HEK293 (cell line): ENCODE measurements around the gene IL1RAPL1.

ENCODE experiments used
- CTCF ChIA-PET: fragments of 350-600 bp; formaldehyde crosslinking; extraction: SDS; loops from one replicate; lab custom pipeline; 2021; ENCODE audit warnings: antibody characterized with exemption; lab: Yijun Ruan, JAX
- POLR2A ChIA-PET: fragments of 300-600 bp; formaldehyde crosslinking; extraction: SDS; loops from one replicate; lab custom pipeline; 2020; ENCODE audit warnings: antibody characterized with exemption, inconsistent platforms; lab: Yijun Ruan, JAX
- H3K27ac ChIP-seq: fragments of 200-500 bp; sonication (Bioruptor generic); 2 replicates; pipeline ENCODE4 v1.5.1; 2014; ENCODE audit warnings: low read depth, low read length, control low read depth, inconsistent platforms; ENCODE audit errors: extremely low read depth
- H3K36me3 ChIP-seq, 2 experiments: fragments of 200-500 bp in 1 of 2; sonication (Bioruptor generic) in 1 of 2; 1 replicate in 1 of 2; 2 replicates in 1 of 2; pipeline ENCODE4 v1.5.1; 2014 to 2017; ENCODE audit warnings: inconsistent platforms in 2 of 2, low read length in 2 of 2; ENCODE audit not compliant: control insufficient read depth in 2 of 2, insufficient read depth in 1 of 2
- H3K4me1 ChIP-seq: fragments of 200-500 bp; sonication (Bioruptor generic); 2 replicates; pipeline ENCODE4 v1.5.1; 2014; ENCODE audit warnings: mild to moderate bottlenecking, low read length, inconsistent platforms; ENCODE audit not compliant: control insufficient read depth, insufficient read depth
- H3K4me3 ChIP-seq: 2 replicates; pipeline ENCODE4 v1.5.1; 2011; ENCODE audit warnings: low read depth, mild to moderate bottlenecking, control low read depth, low read length, moderate library complexity
- H3K9me3 ChIP-seq: fragments of 200-500 bp; sonication (Bioruptor generic); 2 replicates; pipeline ENCODE4 v1.5.1; 2014; ENCODE audit warnings: low read depth, low read length, inconsistent platforms; ENCODE audit not compliant: control insufficient read depth, insufficient read depth
- ZBTB1 ChIP-seq: fragments of 450-650 bp; formaldehyde crosslinking; IDR thresholded peaks from 2 replicates; pipeline ENCODE4 v1.5.1; 2016; ENCODE audit warnings: missing biosample characterization, missing genetic modification characterization
- ZBTB21 ChIP-seq: fragments of 450-650 bp; formaldehyde crosslinking; IDR thresholded peaks from 2 replicates; pipeline ENCODE4 v1.5.1; 2017; ENCODE audit warnings: missing biosample characterization, missing genetic modification characterization
- ZIC2 ChIP-seq: fragments of 450-650 bp; formaldehyde crosslinking; IDR thresholded peaks from 2 replicates; pipeline ENCODE4 v1.5.1; 2016; ENCODE audit warnings: missing biosample characterization, missing genetic modification characterization
- ZNF133 ChIP-seq: fragments of 450-650 bp; formaldehyde crosslinking; IDR thresholded peaks from 2 replicates; pipeline ENCODE4 v1.5.1; 2016; ENCODE audit warnings: missing biosample characterization, missing genetic modification characterization
- ZNF248 ChIP-seq: fragments of 450-650 bp; formaldehyde crosslinking; IDR thresholded peaks from 2 replicates; pipeline ENCODE4 v1.5.1; 2017; ENCODE audit warnings: missing biosample characterization, missing genetic modification characterization
- ZNF521 ChIP-seq: fragments of 450-650 bp; formaldehyde crosslinking; IDR thresholded peaks from 2 replicates; pipeline ENCODE4 v1.5.1; 2017; ENCODE audit warnings: missing biosample characterization, mild to moderate bottlenecking, missing genetic modification characterization
- ZNF549 ChIP-seq: fragments of 450-650 bp; IDR thresholded peaks from 2 replicates; pipeline ENCODE4 v1.5.1; 2018; ENCODE audit warnings: missing biosample characterization, missing genetic modification characterization, mild to moderate bottlenecking, inconsistent platforms, moderate library complexity
- ZNF610 ChIP-seq: fragments of 450-650 bp; formaldehyde crosslinking; IDR thresholded peaks from 2 replicates; pipeline ENCODE4 v1.5.1; 2016; ENCODE audit warnings: missing biosample characterization, missing genetic modification characterization, borderline replicate concordance
- ZNF621 ChIP-seq: fragments of 450-650 bp; formaldehyde crosslinking; IDR thresholded peaks from 2 replicates; pipeline ENCODE4 v1.5.1; 2017; ENCODE audit warnings: missing biosample characterization, missing genetic modification characterization
- ZNF629 ChIP-seq: fragments of 450-650 bp; formaldehyde crosslinking; IDR thresholded peaks from 2 replicates; pipeline ENCODE4 v1.5.1; 2017; ENCODE audit warnings: missing biosample characterization, missing genetic modification characterization
- ZNF660 ChIP-seq: fragments of 450-650 bp; IDR thresholded peaks from 2 replicates; pipeline ENCODE4 v1.5.1; 2018; ENCODE audit warnings: missing biosample characterization, mild to moderate bottlenecking, missing genetic modification characterization
- ZSCAN16 ChIP-seq: fragments of 450-650 bp; formaldehyde crosslinking; IDR thresholded peaks from 2 replicates; pipeline ENCODE4 v1.5.1; 2016; ENCODE audit warnings: missing biosample characterization, missing genetic modification characterization
- TF ChIP-seq, protein P1 (sequence below): fragments of 450-650 bp; formaldehyde crosslinking; IDR thresholded peaks from 2 replicates; pipeline ENCODE4 v1.5.1; 2017; ENCODE audit warnings: missing biosample characterization, missing genetic modification characterization
- TF ChIP-seq, protein P2 (sequence below): fragments of 450-650 bp; formaldehyde crosslinking; IDR thresholded peaks from 2 replicates; pipeline ENCODE4 v1.5.1; 2016; ENCODE audit warnings: missing biosample characterization, missing genetic modification characterization
- TF ChIP-seq, protein P3 (sequence below): fragments of 450-650 bp; IDR thresholded peaks from 2 replicates; pipeline ENCODE4 v1.5.1; 2018; ENCODE audit warnings: missing biosample characterization, missing genetic modification characterization
- TF ChIP-seq, protein P4 (sequence below): fragments of 450-650 bp; formaldehyde crosslinking; IDR thresholded peaks from 2 replicates; pipeline ENCODE4 v1.5.1; 2016; ENCODE audit warnings: missing biosample characterization, missing genetic modification characterization
- TF ChIP-seq, protein P5 (sequence below): fragments of 450-650 bp; formaldehyde crosslinking; IDR thresholded peaks from 2 replicates; pipeline ENCODE4 v1.5.1; 2016; ENCODE audit warnings: missing biosample characterization, missing genetic modification characterization, borderline replicate concordance

The IL1RAPL1 gene

DNA sequence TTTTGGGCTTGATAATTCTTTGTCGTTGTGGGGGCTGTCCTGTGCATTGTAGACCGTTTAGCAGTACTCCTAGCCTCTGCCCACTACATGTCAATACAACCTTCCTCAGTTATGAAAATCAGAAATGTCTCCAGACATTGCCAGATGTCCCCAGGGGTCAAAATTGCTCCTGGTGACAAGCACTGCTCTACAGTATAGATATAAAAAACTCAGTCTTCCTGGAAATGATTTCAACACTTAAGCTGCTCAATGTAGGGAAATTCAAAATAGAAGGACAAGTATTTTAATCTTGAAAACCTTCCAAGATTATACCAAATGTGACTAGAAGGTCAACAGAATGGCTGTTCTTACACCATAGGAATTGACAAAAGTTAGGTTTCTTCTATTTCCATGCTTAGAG, 1339.4 kb downstream of the IL1RAPL1 start (continued):
- TF ChIP-seq, protein P1, sequence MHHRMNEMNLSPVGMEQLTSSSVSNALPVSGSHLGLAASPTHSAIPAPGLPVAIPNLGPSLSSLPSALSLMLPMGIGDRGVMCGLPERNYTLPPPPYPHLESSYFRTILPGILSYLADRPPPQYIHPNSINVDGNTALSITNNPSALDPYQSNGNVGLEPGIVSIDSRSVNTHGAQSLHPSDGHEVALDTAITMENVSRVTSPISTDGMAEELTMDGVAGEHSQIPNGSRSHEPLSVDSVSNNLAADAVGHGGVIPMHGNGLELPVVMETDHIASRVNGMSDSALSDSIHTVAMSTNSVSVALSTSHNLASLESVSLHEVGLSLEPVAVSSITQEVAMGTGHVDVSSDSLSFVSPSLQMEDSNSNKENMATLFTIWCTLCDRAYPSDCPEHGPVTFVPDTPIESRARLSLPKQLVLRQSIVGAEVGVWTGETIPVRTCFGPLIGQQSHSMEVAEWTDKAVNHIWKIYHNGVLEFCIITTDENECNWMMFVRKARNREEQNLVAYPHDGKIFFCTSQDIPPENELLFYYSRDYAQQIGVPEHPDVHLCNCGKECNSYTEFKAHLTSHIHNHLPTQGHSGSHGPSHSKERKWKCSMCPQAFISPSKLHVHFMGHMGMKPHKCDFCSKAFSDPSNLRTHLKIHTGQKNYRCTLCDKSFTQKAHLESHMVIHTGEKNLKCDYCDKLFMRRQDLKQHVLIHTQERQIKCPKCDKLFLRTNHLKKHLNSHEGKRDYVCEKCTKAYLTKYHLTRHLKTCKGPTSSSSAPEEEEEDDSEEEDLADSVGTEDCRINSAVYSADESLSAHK (tag by site-specific recombination), result no peak
- no peak for TF ChIP-seq ZNF621 (tag by site-specific recombination)
- TF ChIP-seq, protein P2, sequence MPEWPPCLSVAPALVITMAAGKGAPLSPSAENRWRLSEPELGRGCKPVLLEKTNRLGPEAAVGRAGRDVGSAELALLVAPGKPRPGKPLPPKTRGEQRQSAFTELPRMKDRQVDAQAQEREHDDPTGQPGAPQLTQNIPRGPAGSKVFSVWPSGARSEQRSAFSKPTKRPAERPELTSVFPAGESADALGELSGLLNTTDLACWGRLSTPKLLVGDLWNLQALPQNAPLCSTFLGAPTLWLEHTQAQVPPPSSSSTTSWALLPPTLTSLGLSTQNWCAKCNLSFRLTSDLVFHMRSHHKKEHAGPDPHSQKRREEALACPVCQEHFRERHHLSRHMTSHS (tag by site-specific recombination), result no peak
- no peak for TF ChIP-seq ZNF133 (tag by site-specific recombination)
- no peak for TF ChIP-seq ZNF610 (tag by site-specific recombination)
- TF ChIP-seq ZIC2, result no peak

DNA sequence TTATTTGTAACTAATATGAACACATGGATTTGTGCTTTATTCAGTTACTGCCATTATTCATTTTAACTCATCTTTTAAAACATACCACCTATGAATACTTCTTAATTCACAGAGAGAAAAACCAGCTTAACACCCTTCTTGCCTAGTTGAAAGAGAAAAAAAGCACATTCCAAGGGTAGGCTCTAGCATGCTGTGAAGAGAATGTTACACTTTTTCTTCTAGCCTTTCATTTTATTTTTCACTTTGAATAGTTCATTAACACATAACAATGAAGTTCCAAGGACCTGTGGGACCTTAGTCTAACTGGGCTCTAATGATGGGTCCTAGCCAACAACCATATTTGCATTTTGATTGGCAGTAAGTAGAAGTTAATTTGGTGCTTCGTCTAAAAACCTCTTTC, 1348.2 kb downstream of the IL1RAPL1 start:
- TF ChIP-seq ZNF629 (tag by site-specific recombination) (no peak), ZSCAN16 (tag by site-specific recombination) (no peak)
- TF ChIP-seq, protein P3, sequence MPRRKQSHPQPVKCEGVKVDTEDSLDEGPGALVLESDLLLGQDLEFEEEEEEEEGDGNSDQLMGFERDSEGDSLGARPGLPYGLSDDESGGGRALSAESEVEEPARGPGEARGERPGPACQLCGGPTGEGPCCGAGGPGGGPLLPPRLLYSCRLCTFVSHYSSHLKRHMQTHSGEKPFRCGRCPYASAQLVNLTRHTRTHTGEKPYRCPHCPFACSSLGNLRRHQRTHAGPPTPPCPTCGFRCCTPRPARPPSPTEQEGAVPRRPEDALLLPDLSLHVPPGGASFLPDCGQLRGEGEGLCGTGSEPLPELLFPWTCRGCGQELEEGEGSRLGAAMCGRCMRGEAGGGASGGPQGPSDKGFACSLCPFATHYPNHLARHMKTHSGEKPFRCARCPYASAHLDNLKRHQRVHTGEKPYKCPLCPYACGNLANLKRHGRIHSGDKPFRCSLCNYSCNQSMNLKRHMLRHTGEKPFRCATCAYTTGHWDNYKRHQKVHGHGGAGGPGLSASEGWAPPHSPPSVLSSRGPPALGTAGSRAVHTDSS (tag by site-specific recombination), result no peak
- TF ChIP-seq, protein P4, sequence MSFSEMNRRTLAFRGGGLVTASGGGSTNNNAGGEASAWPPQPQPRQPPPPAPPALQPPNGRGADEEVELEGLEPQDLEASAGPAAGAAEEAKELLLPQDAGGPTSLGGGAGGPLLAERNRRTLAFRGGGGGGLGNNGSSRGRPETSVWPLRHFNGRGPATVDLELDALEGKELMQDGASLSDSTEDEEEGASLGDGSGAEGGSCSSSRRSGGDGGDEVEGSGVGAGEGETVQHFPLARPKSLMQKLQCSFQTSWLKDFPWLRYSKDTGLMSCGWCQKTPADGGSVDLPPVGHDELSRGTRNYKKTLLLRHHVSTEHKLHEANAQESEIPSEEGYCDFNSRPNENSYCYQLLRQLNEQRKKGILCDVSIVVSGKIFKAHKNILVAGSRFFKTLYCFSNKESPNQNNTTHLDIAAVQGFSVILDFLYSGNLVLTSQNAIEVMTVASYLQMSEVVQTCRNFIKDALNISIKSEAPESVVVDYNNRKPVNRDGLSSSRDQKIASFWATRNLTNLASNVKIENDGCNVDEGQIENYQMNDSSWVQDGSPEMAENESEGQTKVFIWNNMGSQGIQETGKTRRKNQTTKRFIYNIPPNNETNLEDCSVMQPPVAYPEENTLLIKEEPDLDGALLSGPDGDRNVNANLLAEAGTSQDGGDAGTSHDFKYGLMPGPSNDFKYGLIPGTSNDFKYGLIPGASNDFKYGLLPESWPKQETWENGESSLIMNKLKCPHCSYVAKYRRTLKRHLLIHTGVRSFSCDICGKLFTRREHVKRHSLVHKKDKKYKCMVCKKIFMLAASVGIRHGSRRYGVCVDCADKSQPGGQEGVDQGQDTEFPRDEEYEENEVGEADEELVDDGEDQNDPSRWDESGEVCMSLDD (tag by site-specific recombination), result no peak
- TF ChIP-seq, all 188 proteins: peak for 0
- Histone ChIP-seq H3K27ac (no peak overlapping the region), H3K36me3 (no peaks in the 10 kb centered on the region), H3K4me1 (no peaks in the 10 kb centered on the region), H3K4me3 (no peak overlapping the region), H3K9me3 (no peaks in the 10 kb centered on the region)
- CTCF ChIA-PET, result no interaction called here
- POLR2A ChIA-PET, result no interaction called here

DNA sequence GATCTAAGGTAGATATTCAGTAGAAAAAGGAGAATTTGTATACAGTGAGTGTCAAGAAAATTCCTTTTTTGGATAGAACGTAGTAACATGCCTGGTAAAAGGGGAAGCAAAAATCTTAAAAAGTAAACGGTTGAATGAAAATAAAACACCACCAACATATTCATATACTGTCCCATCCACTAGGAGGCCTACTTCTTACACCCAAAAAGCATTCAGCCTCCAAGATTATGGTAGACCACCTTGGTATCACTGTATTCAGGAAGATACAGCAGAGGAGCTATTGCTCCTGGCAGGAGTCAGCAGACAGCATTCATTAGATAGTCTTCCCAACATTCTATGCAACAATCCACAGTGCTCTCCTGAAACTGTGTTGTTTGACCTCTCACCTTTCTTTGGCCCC, 1353.5 kb downstream of the IL1RAPL1 start:
- CTCF ChIA-PET, result no interaction called here

More for the DNA sequence above, 1353.5 kb downstream of the IL1RAPL1 start:
- Histone ChIP-seq H3K27ac (no peak overlapping the region), H3K36me3 (no peaks in the 10 kb centered on the region), H3K4me3 (no peak overlapping the region), H3K4me1 (no peaks in the 10 kb centered on the region), H3K9me3 (no peaks in the 10 kb centered on the region)
- TF ChIP-seq ZNF248, result no peak
- TF ChIP-seq, protein P5, sequence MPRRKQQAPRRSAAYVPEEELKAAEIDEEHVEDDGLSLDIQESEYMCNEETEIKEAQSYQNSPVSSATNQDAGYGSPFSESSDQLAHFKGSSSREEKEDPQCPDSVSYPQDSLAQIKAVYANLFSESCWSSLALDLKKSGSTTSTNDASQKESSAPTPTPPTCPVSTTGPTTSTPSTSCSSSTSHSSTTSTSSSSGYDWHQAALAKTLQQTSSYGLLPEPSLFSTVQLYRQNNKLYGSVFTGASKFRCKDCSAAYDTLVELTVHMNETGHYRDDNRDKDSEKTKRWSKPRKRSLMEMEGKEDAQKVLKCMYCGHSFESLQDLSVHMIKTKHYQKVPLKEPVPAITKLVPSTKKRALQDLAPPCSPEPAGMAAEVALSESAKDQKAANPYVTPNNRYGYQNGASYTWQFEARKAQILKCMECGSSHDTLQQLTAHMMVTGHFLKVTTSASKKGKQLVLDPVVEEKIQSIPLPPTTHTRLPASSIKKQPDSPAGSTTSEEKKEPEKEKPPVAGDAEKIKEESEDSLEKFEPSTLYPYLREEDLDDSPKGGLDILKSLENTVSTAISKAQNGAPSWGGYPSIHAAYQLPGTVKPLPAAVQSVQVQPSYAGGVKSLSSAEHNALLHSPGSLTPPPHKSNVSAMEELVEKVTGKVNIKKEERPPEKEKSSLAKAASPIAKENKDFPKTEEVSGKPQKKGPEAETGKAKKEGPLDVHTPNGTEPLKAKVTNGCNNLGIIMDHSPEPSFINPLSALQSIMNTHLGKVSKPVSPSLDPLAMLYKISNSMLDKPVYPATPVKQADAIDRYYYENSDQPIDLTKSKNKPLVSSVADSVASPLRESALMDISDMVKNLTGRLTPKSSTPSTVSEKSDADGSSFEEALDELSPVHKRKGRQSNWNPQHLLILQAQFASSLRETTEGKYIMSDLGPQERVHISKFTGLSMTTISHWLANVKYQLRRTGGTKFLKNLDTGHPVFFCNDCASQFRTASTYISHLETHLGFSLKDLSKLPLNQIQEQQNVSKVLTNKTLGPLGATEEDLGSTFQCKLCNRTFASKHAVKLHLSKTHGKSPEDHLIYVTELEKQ (tag by site-specific recombination), result no peak
- no peak for TF ChIP-seq ZNF521
- TF ChIP-seq ZNF549, result no peak
- TF ChIP-seq ZNF660 (tag by site-specific recombination), result no peak
- TF ChIP-seq ZIC2, result no peak
- TF ChIP-seq ZBTB21 (tag by site-specific recombination), result no peak
- no peak for TF ChIP-seq ZBTB1 (tag by site-specific recombination)
- POLR2A ChIA-PET, result no interaction called here
